A549 (cell line): ENCODE measurements around the gene GBA2. TPM values are rescaled to one million over a fixed set of nuclear protein-coding genes. Genes with fewer than 3 reads are reported as not detected.

Source experiments
- ATAC-seq, 2 experiments: fragments of 200-7000 bp in 1 of 2; fragments of >200 bp in 1 of 2; cut with Nextera tagmentation in 1 of 2; cut with Tn5 transposase in 1 of 2; 3 replicates each; pipeline versions ENCODE4 v1.8.0 to v1.9.1; 2018 to 2020; ENCODE audit warnings: mild to moderate bottlenecking in 1 of 2, moderate library complexity in 1 of 2
- CTCF ChIA-PET: fragments of 300-600 bp; sonication (Branson Sonifier 250); formaldehyde crosslinking; extraction: SDS; loops from one replicate; lab custom pipeline; 2021; ENCODE audit warnings: antibody characterized with exemption, inconsistent platforms; lab: Yijun Ruan, JAX
- POLR2A ChIA-PET: fragments of 350-600 bp; formaldehyde crosslinking; extraction: SDS; loops from one replicate; lab custom pipeline; 2021; ENCODE audit warnings: antibody characterized with exemption, inconsistent platforms; lab: Yijun Ruan, JAX
- DNase-seq, 2 experiments: peaks; one replicate each; pipeline versions ENCODE4 v3.0.0 to v3.0.0-alpha.2; 2011 to 2016; ENCODE audit warnings: low read depth in 1 of 2, low spot score in 1 of 2
- FAIRE-seq: peaks from 2 replicates; lab custom pipeline; 2011; peaks lifted over from hg19 to GRCh38; lab: Jason Lieb, UNC
- H3K27ac ChIP-seq, 2 experiments: fragments of >200 bp; sonication (Bioruptor Twin); formaldehyde crosslinking; 3 replicates each; pipeline ENCODE4 v1.5.1; 2016 to 2017
- H3K4me1 ChIP-seq: fragments of >200 bp; sonication (Bioruptor Twin); formaldehyde crosslinking; 3 replicates; pipeline ENCODE4 v1.6.1; 2016
- H3K4me2 ChIP-seq: fragments of >200 bp; sonication (Bioruptor Twin); formaldehyde crosslinking; 3 replicates; pipeline ENCODE4 v1.6.1; 2016
- H3K4me3 ChIP-seq: fragments of >200 bp; sonication (Bioruptor Twin); formaldehyde crosslinking; 3 replicates; pipeline ENCODE4 v1.5.1; 2016
- H3K9me3 ChIP-seq: fragments of >200 bp; sonication (Bioruptor Twin); formaldehyde crosslinking; 3 replicates; pipeline ENCODE4 v1.6.1; 2016
- CBX2 ChIP-seq: fragments of 200-600 bp; sonication (generic); IDR thresholded peaks from 2 replicates; pipeline ENCODE4 v1.6.1; 2016; ENCODE audit warnings: low read depth, mild to moderate bottlenecking, borderline replicate concordance
- CHD2 ChIP-seq: fragments of 150-350 bp; IDR thresholded peaks from 2 replicates; pipeline ENCODE4 v1.6.1; 2014; ENCODE audit warnings: low read length; ENCODE audit not compliant: partially characterized antibody
- EHMT2 ChIP-seq: fragments of 200-600 bp; sonication (generic); IDR thresholded peaks from 2 replicates; pipeline ENCODE4 v1.6.1; 2016; ENCODE audit warnings: antibody characterized with exemption, low read depth, mild to moderate bottlenecking, moderate library complexity
- ESRRA ChIP-seq: fragments of 150-350 bp; IDR thresholded peaks from 2 replicates; pipeline ENCODE4 v1.6.1; 2014; ENCODE audit warnings: mild to moderate bottlenecking, low read length, borderline replicate concordance
- FOSB ChIP-seq: fragments of 250-450 bp; sonication (Bioruptor Pico); IDR thresholded peaks from 2 replicates; pipeline ENCODE4 v1.5.0; 2020; ENCODE audit warnings: mild to moderate bottlenecking, moderate library complexity
- FOXS1 ChIP-seq: fragments of 250-450 bp; sonication (Bioruptor Pico); IDR thresholded peaks from 2 replicates; pipeline ENCODE4 v1.5.0; 2020; ENCODE audit warnings: mild to moderate bottlenecking, moderate library complexity
- HES2 ChIP-seq: fragments of >200 bp; sonication (Bioruptor Twin); formaldehyde crosslinking; IDR thresholded peaks from 2 replicates; pipeline ENCODE4 v1.6.1; 2016
- HOXB5 ChIP-seq: fragments of 250-450 bp; sonication (Bioruptor Pico); IDR thresholded peaks from 2 replicates; pipeline ENCODE4 v1.5.0; 2020; ENCODE audit warnings: mild to moderate bottlenecking, moderate library complexity
- JUN ChIP-seq, 2 experiments: fragments of >200 bp; sonication (Bioruptor Twin); formaldehyde crosslinking; IDR thresholded peaks; 2 replicates in 1 of 2; 3 replicates in 1 of 2; pipeline ENCODE4 v1.6.1; 2016 to 2017
- JUNB ChIP-seq: fragments of >200 bp; sonication (Bioruptor Twin); formaldehyde crosslinking; IDR thresholded peaks from 2 replicates; pipeline ENCODE4 v1.6.1; 2016
- MAFK ChIP-seq: fragments of 450-650 bp; IDR thresholded peaks from 2 replicates; pipeline ENCODE4 v1.6.1; 2014; ENCODE audit not compliant: partially characterized antibody
- MAZ ChIP-seq: fragments of 150-350 bp; IDR thresholded peaks from 2 replicates; pipeline ENCODE4 v1.6.1; 2014; ENCODE audit warnings: antibody characterized with exemption, low read depth, low read length, borderline replicate concordance
- NFE2L2 ChIP-seq: fragments of 150-350 bp; conservative IDR thresholded peaks from 2 replicates; pipeline ENCODE4 v1.6.1; 2014; ENCODE audit warnings: low read length
- RAD21 ChIP-seq, 2 experiments: fragments of >200 bp in 1 of 2; sonication (Bioruptor Twin) in 1 of 2; formaldehyde crosslinking in 1 of 2; IDR thresholded peaks in 1 of 2; conservative IDR thresholded peaks in 1 of 2; 2 replicates in 1 of 2; 3 replicates in 1 of 2; pipeline ENCODE4 v1.6.1; 2012 to 2018; ENCODE audit warnings: inconsistent platforms in 1 of 2
- RARB ChIP-seq: fragments of 250-450 bp; sonication (Bioruptor Pico); IDR thresholded peaks from 2 replicates; pipeline ENCODE4 v1.8.0; 2021; ENCODE audit warnings: mild to moderate bottlenecking, moderate library complexity
- SMC3 ChIP-seq: fragments of >200 bp; sonication (Bioruptor Twin); formaldehyde crosslinking; IDR thresholded peaks from 3 replicates; pipeline ENCODE4 v1.6.1; 2018; ENCODE audit warnings: inconsistent platforms
- TFCP2L1 ChIP-seq: fragments of 250-450 bp; sonication (Bioruptor Pico); IDR thresholded peaks from 2 replicates; pipeline ENCODE4 v1.5.0; 2021; ENCODE audit warnings: mild to moderate bottlenecking
- TP53 ChIP-seq: fragments of 250-450 bp; sonication (Bioruptor Pico); IDR thresholded peaks from 2 replicates; pipeline ENCODE4 v1.5.0; 2021; ENCODE audit warnings: mild to moderate bottlenecking, moderate library complexity
- ZC3H11A ChIP-seq: fragments of 450-650 bp; IDR thresholded peaks from 2 replicates; pipeline ENCODE4 v1.6.1; 2014; ENCODE audit warnings: antibody characterized with exemption, mild to moderate bottlenecking
- WGBS: methylation state at CpG from one replicate; pipeline ENCODE4 v1.1.6; 2017; ENCODE audit errors: missing lambda C conversion rate; 5-methylcytosine and 5-hydroxymethylcytosine counted together
- polyA plus RNA-seq, 4 experiments: library from polyadenylated mRNA; depleted of rRNA in 3 of 4; stranded (reverse); fragments of >200 nt; fragmentation: RNase III in 1 of 4; extraction: RNeasy Plus Mini Kit Qiagen cat#74134 plus additional on column Dnase treatment in 1 of 4; gene quantifications; 2 replicates in 3 of 4; 3 replicates in 1 of 4; pipeline ENCODE4 v1.2.3, GENCODE V29; 2011 to 2017

The GBA2 gene
- polyA plus RNA-seq, 2 of the 4 experiments (the other 2 are of a cell fraction), result 38.9 to 40.0 TPM

GRCh38 chr9:35723426-35723825 is 25.6 kb downstream of the GBA2 start:
- DNase-seq, result no peak
- H3K4me3 ChIP-seq, result no peak overlapping the region
- ChIA-PET CTCF (interaction anchor here (3.1 to 31.4 kb wide), 3 partner anchors 20 to 65 kb away, joined by 10 to 758 read pairs (median 243); partner anchors contain the start of genes ARHGEF39, CCDC107, RMRP and TPM2), POLR2A (no interaction called here)
- no peak overlapping the region for H3K27ac ChIP-seq
- TF ChIP-seq MAZ (no peak), JUN (IDR thresholded peaks at IDR 0.05) (no peak), FOXS1 (CRISPR knock-in tag) (no peak), HOXB5 (no peak), RAD21 (conservative IDR thresholded peaks at IDR 0.05 in 1 of 2, IDR thresholded peaks at IDR 0.05 in 1 of 2) (no peak), JUNB (no peak)
- peaks cover 17% of the 10 kb centered on the region for H3K4me1 ChIP-seq
- FAIRE-seq, result no peak
- 90% methylated on average over 2 of the region's 2 CpGs for WGBS
- H3K9me3 ChIP-seq, result no peaks in the 10 kb centered on the region
- no peak for ATAC-seq
- no peak overlapping the region for H3K4me2 ChIP-seq

- Histone ChIP-seq H3K27ac (no peak overlapping the region), H3K4me2 (no peak overlapping the region), H3K4me3 (no peak overlapping the region), H3K9me3 (no peaks in the 10 kb centered on the region), H3K4me1 (no peaks in the 10 kb centered on the region)
- WGBS, result 93% methylated on average over 4 of the region's 4 CpGs
- POLR2A ChIA-PET, result no interaction called here
- no peak for ATAC-seq
- CTCF ChIA-PET, result interaction anchor here (31.4 to 32.5 kb wide), 2 partner anchors 2 to 16 kb away, joined by 758 read pairs; partner anchors contain the start of genes CREB3, TLN1 and TPM2
- FAIRE-seq, result no peak
- DNase-seq, result no peak
- TF ChIP-seq HES2, result no peak
- no peak for TF ChIP-seq JUNB
- no peak for TF ChIP-seq EHMT2
- TF ChIP-seq TP53 (CRISPR knock-in tag), result no peak
- TF ChIP-seq CBX2, result no peak
Measured at GRCh38 chr9:35719546-35719945, 29.5 kb downstream of the GBA2 start.

- Histone ChIP-seq H3K9me3 (no peaks in the 10 kb centered on the region), H3K4me1 (no peaks in the 10 kb centered on the region), H3K4me2 (no peak overlapping the region)
- no peak for ATAC-seq
- no peak for TF ChIP-seq MAFK
- no peak for TF ChIP-seq RAD21 (conservative IDR thresholded peaks at IDR 0.05 in 1 of 2, IDR thresholded peaks at IDR 0.05 in 1 of 2)
- TF ChIP-seq SMC3, result no peak
- TF ChIP-seq NFE2L2, result no peak
- no peak for TF ChIP-seq FOSB
- TF ChIP-seq TFCP2L1, result no peak
- TF ChIP-seq CHD2, result no peak
- no peak for TF ChIP-seq ESRRA
- TF ChIP-seq RARB, result no peak
- no peak for TF ChIP-seq ZC3H11A
- TF ChIP-seq, all 56 proteins: peak for 0
- 91% methylated on average over 15 of the region's 15 CpGs for WGBS
- ChIA-PET POLR2A (no interaction called here), CTCF (interaction anchor here (1.4 to 32.5 kb wide), 5 partner anchors 1 to 58 kb away, joined by 4 to 758 read pairs (median 8); partner anchors contain the start of genes ARHGEF39, CREB3, TLN1 and TPM2)
- no peak for DNase-seq
- no peak for FAIRE-seq
- Histone ChIP-seq H3K27ac (no peak overlapping the region), H3K4me3 (no peak overlapping the region)
Measured at GRCh38 chr9:35718721-35719511, 30.1 kb downstream of the GBA2 start.
